Endothelial cell of umbilical vein (primary cell): ENCODE results near the gene YTHDF2. TPM values are rescaled to one million over a fixed set of nuclear protein-coding genes. Genes with fewer than 3 reads are reported as not detected.

Source experiments
- BruUV-seq: library from RNA; stranded (reverse); fragments of 400-500 nt; replicated peaks from 2 replicates; lab custom pipeline; 2021; lab: Mats Ljungman, UMichigan
- CTCF ChIA-PET: fragments of 300-600, 350-600 bp; sonication (Branson Sonifier 250); formaldehyde crosslinking; loops from one replicate; lab custom pipeline; 2021; ENCODE audit warnings: antibody characterized with exemption, inconsistent platforms; lab: Charles Lee
- POLR2A ChIA-PET: fragments of 300-600, 350-600 bp; sonication (Branson Sonifier 250); formaldehyde crosslinking; loops from one replicate; lab custom pipeline; 2021; ENCODE audit warnings: antibody characterized with exemption, inconsistent platforms; lab: Charles Lee
- DNase-seq: peaks from one replicate; pipeline ENCODE4 v3.0.0-alpha.2; 2011; ENCODE audit warnings: low read depth, low spot score
- FAIRE-seq: peaks from 2 replicates; lab custom pipeline; 2011; peaks lifted over from hg19 to GRCh38; lab: Jason Lieb, UNC
- H2AFZ ChIP-seq: 2 replicates; pipeline ENCODE4 v1.6.0; 2012; ENCODE audit warnings: low read depth, low read length, control low read depth, inconsistent platforms
- H3K27ac ChIP-seq: 2 replicates; pipeline ENCODE4 v1.5.1; 2011; ENCODE audit warnings: low read depth, mild to moderate bottlenecking, control low read depth, low read length, moderate library complexity; ENCODE audit not compliant: insufficient read depth
- H3K27me3 ChIP-seq, 2 experiments: 2 replicates each; pipeline versions ENCODE4 v1.6.0 to v1.6.1; 2011; ENCODE audit warnings: low read length in 2 of 2, mixed read lengths in 1 of 2; ENCODE audit not compliant: control insufficient read depth in 2 of 2, insufficient read depth in 2 of 2
- H3K36me3 ChIP-seq, 2 experiments: 2 replicates in 1 of 2; 3 replicates in 1 of 2; pipeline ENCODE4 v1.5.1; 2011; ENCODE audit warnings: low read length in 2 of 2, mild to moderate bottlenecking in 1 of 2, moderate library complexity in 1 of 2; ENCODE audit not compliant: control insufficient read depth in 2 of 2, insufficient read depth in 2 of 2; ENCODE audit errors: extremely low read depth in 1 of 2
- H3K4me1 ChIP-seq: 3 replicates; pipeline ENCODE4 v1.5.1; 2011; ENCODE audit warnings: mild to moderate bottlenecking, low read length; ENCODE audit not compliant: control insufficient read depth, insufficient read depth; ENCODE audit errors: extremely low read depth
- H3K4me2 ChIP-seq: 2 replicates; pipeline ENCODE4 v1.6.1; 2011; ENCODE audit warnings: low read length, control low read depth, mixed read lengths; ENCODE audit not compliant: insufficient read depth
- H3K4me3 ChIP-seq, 3 experiments: fragments of 200-600 bp in 1 of 3; sonication (generic), shearing (Covaris generic) in 1 of 3; replicated peaks in 1 of 3; 2 replicates each; pipeline ENCODE4 v1.5.1; 2011 to 2016; ENCODE audit warnings: control low read depth in 3 of 3, low read length in 3 of 3, mild to moderate bottlenecking in 2 of 3, inconsistent platforms in 1 of 3, low read depth in 1 of 3, moderate library complexity in 1 of 3; ENCODE audit not compliant: insufficient read depth in 1 of 3
- H3K79me2 ChIP-seq: 2 replicates; pipeline ENCODE4 v1.6.0; 2012; ENCODE audit warnings: low read length, inconsistent platforms; ENCODE audit not compliant: control insufficient read depth, insufficient read depth
- H3K9ac ChIP-seq: replicated peaks from 2 replicates; pipeline ENCODE3; 2011; ENCODE audit warnings: low read length, control low read depth; ENCODE audit not compliant: insufficient read depth; ENCODE audit errors: extremely low read depth
- H3K9me1 ChIP-seq: replicated peaks from 3 replicates; pipeline ENCODE4 v1.6.0; 2011; ENCODE audit warnings: mild to moderate bottlenecking, low read length; ENCODE audit not compliant: control insufficient read depth, insufficient read depth; ENCODE audit errors: extremely low read depth
- H3K9me3 ChIP-seq: replicated peaks from 2 replicates; pipeline ENCODE4 v1.5.1; 2012; ENCODE audit warnings: low read length, inconsistent platforms; ENCODE audit not compliant: control insufficient read depth, insufficient read depth
- H4K20me1 ChIP-seq: replicated peaks from 2 replicates; pipeline ENCODE3; 2011; ENCODE audit warnings: mild to moderate bottlenecking, low read length; ENCODE audit not compliant: control insufficient read depth, insufficient read depth; ENCODE audit errors: extremely low read depth
- CTCF ChIP-seq, 2 donors: IDR thresholded peaks; 1 replicate in 1 of 2; 2 replicates in 1 of 2; pipeline ENCODE4 v1.5.1; 2011; ENCODE audit warnings: low read length in 2 of 2, mild to moderate bottlenecking in 2 of 2, moderate library complexity in 2 of 2, control low read depth in 1 of 2, inconsistent platforms in 1 of 2, low read depth in 1 of 2; ENCODE audit not compliant: insufficient read depth in 1 of 2; ENCODE audit errors: extremely low read depth in 1 of 2
- EZH2 ChIP-seq: IDR thresholded peaks from 2 replicates; pipeline ENCODE4 v1.6.1; 2012; ENCODE audit warnings: borderline replicate concordance, low read depth, mild to moderate bottlenecking, moderate library complexity, low read length, inconsistent platforms; ENCODE audit not compliant: severe bottlenecking
- FOS ChIP-seq: IDR thresholded peaks from 2 replicates; pipeline ENCODE4 v1.6.1; 2011; ENCODE audit warnings: mild to moderate bottlenecking, low read length, moderate library complexity, borderline replicate concordance; ENCODE audit not compliant: insufficient read depth
- GATA2 ChIP-seq: IDR thresholded peaks from 2 replicates; pipeline ENCODE4 v1.7.0; 2011; ENCODE audit warnings: low read depth, mild to moderate bottlenecking, moderate library complexity, mixed read lengths, low read length; ENCODE audit not compliant: insufficient read length, insufficient read depth
- JUN ChIP-seq: IDR thresholded peaks from 2 replicates; pipeline ENCODE4 v1.6.1; 2011; ENCODE audit warnings: borderline replicate concordance, low read depth; ENCODE audit not compliant: insufficient read length, insufficient read depth
- MAX ChIP-seq: IDR thresholded peaks from 2 replicates; pipeline ENCODE4 v1.6.1; 2011; ENCODE audit not compliant: insufficient read depth, insufficient read length
- MYC ChIP-seq: IDR thresholded peaks from one replicate; pipeline ENCODE4 v1.6.1; 2011; ENCODE audit warnings: mild to moderate bottlenecking, low read depth, low read length
- POLR2A ChIP-seq: IDR thresholded peaks from 2 replicates; pipeline ENCODE4 v1.6.1; 2012; ENCODE audit warnings: low read depth, mild to moderate bottlenecking, control low read depth, low read length
- POLR2AphosphoS5 ChIP-seq: IDR thresholded peaks from 2 replicates; pipeline ENCODE4 v1.6.1; 2012; ENCODE audit warnings: low read depth, mild to moderate bottlenecking, control low read depth, low read length, moderate library complexity; ENCODE audit not compliant: insufficient read depth
- dilution Hi-C: fragments of 300-500 bp; cut with MboI; formaldehyde crosslinking; loops from one replicate; pipeline ENCODE4 v1.15.0; 2019; ENCODE audit warnings: low sequenced_read_pairs; ENCODE audit not compliant: extremely low pct_ligation_motif_present
- intact Hi-C: fragments of 100-400 bp; cut with micrococcal nuclease; formaldehyde crosslinking; loops from one replicate; pipeline ENCODE4 v1.10.0; 2022
- polyA plus RNA-seq, 4 experiments: library from polyadenylated mRNA; depleted of rRNA in 3 of 4; stranded (reverse) in 3 of 4; unstranded in 1 of 4; fragments of >200 nt; gene quantifications; 2 replicates each; pipeline versions ENCODE4 v1.2.1 to v1.2.3, GENCODE V29; 2011 to 2012; ENCODE audit warnings: missing spikeins in 1 of 4
- total RNA-seq: library from RNA; stranded (reverse); gene quantifications from 2 replicates; pipeline ENCODE4 v1.2.3, GENCODE V29; 2021

Gene YTHDF2
- total and polyA plus RNA-seq, 2 donors (not counting 3 experiments of a cell fraction or from before 2014, with no cell fraction given), result 72.4 to 105 TPM

GRCh38 chr1:28755701-28756100, 19.0 kb downstream of the YTHDF2 start:
- H3K9me1 ChIP-seq, result no peaks in the 10 kb centered on the region
- CTCF ChIA-PET, result interaction anchor here (1.1 to 1.6 kb wide), 3 partner anchors 19 to 121 kb away, joined by 3 to 5 read pairs (median 4); partner anchors contain the start of gene YTHDF2
- no peaks in the 10 kb centered on the region for H3K27me3 ChIP-seq
- H3K9me3 ChIP-seq, result no peaks in the 10 kb centered on the region
- peaks cover 13% of the 10 kb centered on the region for H3K4me1 ChIP-seq
- dilution Hi-C loops, result no loop called here
- no peak overlapping the region for H2AFZ ChIP-seq
- no peak overlapping the region for H3K27ac ChIP-seq
- POLR2A ChIA-PET, result interaction anchor here (0.5 to 1.6 kb wide), 3 partner anchors 19 to 987 kb away, joined by 3 to 8 read pairs (median 3); partner anchors contain the start of genes TAF12 and YTHDF2
- no peak for FAIRE-seq
- H3K9ac ChIP-seq, result no peak overlapping the region
- no peak overlapping the region for H3K4me2 ChIP-seq
- H4K20me1 ChIP-seq, result peaks cover 46% of the 10 kb centered on the region
- intact Hi-C loops, result no loop called here
- DNase-seq, result no peak
- H3K4me3 ChIP-seq, result no peak overlapping the region
- no peak for TF ChIP-seq POLR2AphosphoS5
- no peak for TF ChIP-seq FOS
- peak; percentile 28 for TF ChIP-seq POLR2A
- TF ChIP-seq CTCF (IDR thresholded peaks at IDR 0.05; ENCODE audit: extremely low read depth in 1 of 2, insufficient read depth in 1 of 2, low read depth in 1 of 2, low read length in 2 of 2), result no peak
- peaks cover 100% of the 10 kb centered on the region for H3K79me2 ChIP-seq
- no TSS peak for BruUV-seq
- peaks cover 5 to 8% of the 10 kb centered on the region in 2 experiments for H3K36me3 ChIP-seq

- DNase-seq (peak; percentile 28), FAIRE-seq (peak; percentile 64)
- dilution Hi-C loops (no loop called here), intact Hi-C loops (no loop called here)
- Histone ChIP-seq H3K4me1 (peaks cover 1% of the 10 kb centered on the region), H3K27me3 (no peaks in the 10 kb centered on the region), H3K4me3 (no peak overlapping the region), H3K4me2 (no peak overlapping the region), H3K79me2 (peaks cover 99% of the 10 kb centered on the region), H4K20me1 (peaks cover 40% of the 10 kb centered on the region), H3K9me3 (no peaks in the 10 kb centered on the region), H2AFZ (no peak overlapping the region), H3K9me1 (no peaks in the 10 kb centered on the region), H3K9ac (no peak overlapping the region), H3K36me3 (peaks cover 5 to 8% of the 10 kb centered on the region in 2 experiments), H3K27ac (no peak overlapping the region)
- BruUV-seq, result no TSS peak
- TF ChIP-seq POLR2A (no peak), JUN (no peak), MAX (no peak), MYC (no peak), POLR2AphosphoS5 (no peak), FOS (no peak), EZH2 (no peak), CTCF (IDR thresholded peaks at IDR 0.05; ENCODE audit: extremely low read depth in 1 of 2, insufficient read depth in 1 of 2, low read depth in 1 of 2, low read length in 2 of 2) (no peak), GATA2 (no peak)
- ChIA-PET CTCF (interaction anchor here (0.6 to 1.3 kb wide), 5 partner anchors 20 to 120 kb away, joined by 3 to 9 read pairs (median 3); partner anchors contain the start of genes RNU11, TAF12 and YTHDF2), POLR2A (interaction anchor here (0.9 to 1.6 kb wide), 3 partner anchors 20 to 114 kb away, joined by 3 to 8 read pairs (median 5); partner anchors contain the start of genes RNU11, TAF12 and YTHDF2)
Observed at GRCh38 chr1:28756846-28757245, 20.1 kb downstream of the YTHDF2 start.
